Mesenchymal stem cell (in vitro differentiated cells and primary cell): ENCODE results near the gene HOXB4.

ENCODE experiments used
- DNase-seq: peaks from one replicate; pipeline ENCODE4 v3.0.0-alpha.2; 2013
- H2AFZ ChIP-seq: one replicate; pipeline ENCODE4 v1.6.1; 2013; ENCODE audit warnings: low read depth, mild to moderate bottlenecking, control low read depth, inconsistent platforms, low read length, moderate library complexity
- H2AK5ac ChIP-seq: 2 replicates; pipeline ENCODE4 v1.6.1; 2013; ENCODE audit warnings: low read length, moderate library complexity, mild to moderate bottlenecking, inconsistent platforms; ENCODE audit not compliant: severe bottlenecking
- H2BK120ac ChIP-seq: one replicate; pipeline ENCODE4 v1.6.1; 2013; ENCODE audit warnings: low read depth, mild to moderate bottlenecking, inconsistent platforms, low read length, moderate library complexity
- H2BK12ac ChIP-seq, 2 experiments: one replicate each; pipeline ENCODE4 v1.6.1; 2013; ENCODE audit warnings: inconsistent platforms in 2 of 2, low read length in 2 of 2, mild to moderate bottlenecking in 2 of 2, moderate library complexity in 2 of 2, control low read depth in 1 of 2
- H2BK15ac ChIP-seq: one replicate; pipeline ENCODE4 v1.6.1; 2013; ENCODE audit warnings: mild to moderate bottlenecking, low read depth, inconsistent platforms; ENCODE audit not compliant: poor library complexity, severe bottlenecking
- H2BK5ac ChIP-seq: 2 replicates; pipeline ENCODE4 v1.6.1; 2013; ENCODE audit warnings: low read depth, mild to moderate bottlenecking, low read length, control low read depth, inconsistent platforms; ENCODE audit not compliant: poor library complexity, severe bottlenecking
- H3K14ac ChIP-seq, 2 experiments: one replicate each; pipeline ENCODE4 v1.6.1; 2013; ENCODE audit warnings: inconsistent platforms in 2 of 2, low read length in 2 of 2, control low read depth in 1 of 2, mild to moderate bottlenecking in 1 of 2, moderate library complexity in 1 of 2
- H3K18ac ChIP-seq, 2 experiments: one replicate each; pipeline ENCODE4 v1.6.1; 2013; ENCODE audit warnings: inconsistent platforms in 2 of 2, low read length in 2 of 2, control low read depth in 1 of 2, low read depth in 1 of 2, mild to moderate bottlenecking in 1 of 2
- H3K23ac ChIP-seq, 2 experiments: one replicate each; pipeline ENCODE4 v1.6.1; 2013; ENCODE audit warnings: inconsistent platforms in 2 of 2, low read length in 2 of 2, mild to moderate bottlenecking in 2 of 2, moderate library complexity in 2 of 2, control low read depth in 1 of 2
- H3K27ac ChIP-seq: 2 replicates; pipeline ENCODE4 v1.5.1; 2013; ENCODE audit warnings: mild to moderate bottlenecking, moderate library complexity, low read length, control low read depth, inconsistent platforms; ENCODE audit not compliant: poor library complexity, severe bottlenecking
- H3K27me3 ChIP-seq, 2 experiments: 2 replicates each; pipeline versions ENCODE4 v1.6.1 to v1.7.0; 2013; ENCODE audit warnings: low read length in 2 of 2, mild to moderate bottlenecking in 2 of 2, moderate library complexity in 2 of 2, control low read depth in 1 of 2, inconsistent platforms in 1 of 2; ENCODE audit not compliant: control insufficient read depth in 1 of 2, insufficient read depth in 1 of 2
- H3K36me3 ChIP-seq, 2 experiments: 2 replicates each; pipeline versions ENCODE4 v1.6.1 to v1.7.0; 2013; ENCODE audit warnings: low read length in 2 of 2, control low read depth in 1 of 2, inconsistent platforms in 1 of 2, low read depth in 1 of 2, mild to moderate bottlenecking in 1 of 2; ENCODE audit not compliant: insufficient read depth in 2 of 2, control insufficient read depth in 1 of 2
- H3K4ac ChIP-seq, 2 experiments: one replicate each; pipeline ENCODE4 v1.6.1; 2013; ENCODE audit warnings: inconsistent platforms in 2 of 2, low read length in 2 of 2, mild to moderate bottlenecking in 2 of 2, moderate library complexity in 2 of 2, control low read depth in 1 of 2, low read depth in 1 of 2
- H3K4me1 ChIP-seq: 2 replicates; pipeline ENCODE4 v1.6.1; 2013; ENCODE audit warnings: low read depth, low read length, control low read depth; ENCODE audit not compliant: control insufficient read depth, insufficient read depth
- H3K4me2 ChIP-seq: 2 replicates; pipeline ENCODE4 v1.6.1; 2013; ENCODE audit warnings: low read length, mild to moderate bottlenecking, inconsistent platforms; ENCODE audit not compliant: poor library complexity, severe bottlenecking
- H3K4me3 ChIP-seq, 2 experiments: 2 replicates each; pipeline versions ENCODE4 v1.5.1 to v1.7.0; 2013; ENCODE audit warnings: low read length in 2 of 2, mild to moderate bottlenecking in 2 of 2, control low read depth in 1 of 2, low read depth in 1 of 2; ENCODE audit not compliant: insufficient read depth in 1 of 2
- H3K79me1 ChIP-seq: replicated peaks from 2 replicates; pipeline ENCODE4 v1.6.1; 2013; ENCODE audit warnings: mild to moderate bottlenecking, control low read depth, low read length, inconsistent platforms; ENCODE audit not compliant: poor library complexity, severe bottlenecking
- H3K9ac ChIP-seq: 2 replicates; pipeline ENCODE4 v1.7.0; 2013; ENCODE audit warnings: mild to moderate bottlenecking, low read length, moderate library complexity
- H3K9me3 ChIP-seq: 2 replicates; pipeline ENCODE4 v1.7.0; 2013; ENCODE audit warnings: mild to moderate bottlenecking, low read length; ENCODE audit not compliant: control insufficient read depth
- H4K8ac ChIP-seq: one replicate; pipeline ENCODE4 v1.6.1; 2013; ENCODE audit warnings: inconsistent platforms, mild to moderate bottlenecking, low read length, moderate library complexity
- H4K91ac ChIP-seq: one replicate; pipeline ENCODE4 v1.6.1; 2013; ENCODE audit warnings: mild to moderate bottlenecking, low read length, inconsistent platforms
- whole genome bisulfite sequencing: methylation state at CpG from one replicate; pipeline ENCODE4 v1.1.7; 2013; ENCODE audit warnings: mixed read lengths; 5-methylcytosine and 5-hydroxymethylcytosine counted together

The HOXB4 gene

GRCh38 chr17:48559840-48560817, 18.0 kb downstream of the HOXB4 start:
- H3K4me2 ChIP-seq, result no peak overlapping the region
- no peaks in the 10 kb centered on the region for H3K27me3 ChIP-seq
- H3K27ac ChIP-seq, result no peak overlapping the region
- DNase-seq, result no peak
- peak overlapping the region in 1 of 2 experiments; percentile 76 for H3K23ac ChIP-seq
- H3K9me3 ChIP-seq, result no peaks in the 10 kb centered on the region
- H3K36me3 ChIP-seq, result peaks cover 18 to 23% of the 10 kb centered on the region in 2 experiments
- peak overlapping the region; percentile 78 for H4K8ac ChIP-seq
- H3K14ac ChIP-seq, result peak overlapping the region in 1 of 2 experiments; percentile 56
- peak overlapping the region; percentile 80 to 91 for H3K4ac ChIP-seq
- 43% methylated on average over 12 of the region's 14 CpGs for WGBS
- peak overlapping the region in 1 of 2 experiments; percentile 34 for H2BK12ac ChIP-seq
- no peak overlapping the region for H2AFZ ChIP-seq
- peak overlapping the region; percentile 1 for H2BK15ac ChIP-seq
- H3K9ac ChIP-seq, result peak overlapping the region; percentile 82
- H3K4me3 ChIP-seq, result peak overlapping the region in 1 of 2 experiments; percentile 68
- no peak overlapping the region for H2BK5ac ChIP-seq
- peak overlapping the region; percentile 1 for H2BK120ac ChIP-seq
- peaks cover 44% of the 10 kb centered on the region for H3K4me1 ChIP-seq
- peaks cover 1% of the 10 kb centered on the region for H3K79me1 ChIP-seq
- no peak overlapping the region for H2AK5ac ChIP-seq
- H3K18ac ChIP-seq, result peak overlapping the region; percentile 67 to 76
- H4K91ac ChIP-seq, result peak overlapping the region; percentile 61

GRCh38 chr17:48559122-48559839, 18.9 kb downstream of the HOXB4 start:
- H2BK5ac ChIP-seq, result no peak overlapping the region
- WGBS, result 34% methylated on average over 12 of the region's 16 CpGs
- no peak overlapping the region for H3K27ac ChIP-seq
- no peak overlapping the region for H3K4me2 ChIP-seq
- H2BK120ac ChIP-seq, result peak overlapping the region; percentile 1
- peak overlapping the region; percentile 61 for H4K91ac ChIP-seq
- peak overlapping the region; percentile 76 for H3K18ac ChIP-seq
- H3K9ac ChIP-seq, result peak overlapping the region; percentile 82
- H2BK12ac ChIP-seq, result peak overlapping the region in 1 of 2 experiments; percentile 34
- no peak overlapping the region for H2AFZ ChIP-seq
- peak overlapping the region; percentile 59 for H4K8ac ChIP-seq
- H2AK5ac ChIP-seq, result no peak overlapping the region
- peak overlapping the region in 1 of 2 experiments; percentile 68 for H3K4me3 ChIP-seq
- DNase-seq, result no peak
- peak overlapping the region in 1 of 2 experiments; percentile 51 for H3K23ac ChIP-seq
- peaks cover 1% of the 10 kb centered on the region for H3K79me1 ChIP-seq
- H3K36me3 ChIP-seq, result peaks cover 15 to 23% of the 10 kb centered on the region in 2 experiments
- peaks cover 42% of the 10 kb centered on the region for H3K4me1 ChIP-seq
- H2BK15ac ChIP-seq, result peak overlapping the region; percentile 2
- peak overlapping the region; percentile 80 to 91 for H3K4ac ChIP-seq
- H3K9me3 ChIP-seq, result no peaks in the 10 kb centered on the region
- H3K14ac ChIP-seq, result no peak overlapping the region
- no peaks in the 10 kb centered on the region for H3K27me3 ChIP-seq

- Histone ChIP-seq H3K4me1 (peaks cover 40% of the 10 kb centered on the region), H2AK5ac (no peak overlapping the region), H3K27ac (no peak overlapping the region), H2BK12ac (no peak overlapping the region), H3K27me3 (no peaks in the 10 kb centered on the region), H4K8ac (no peak overlapping the region), H3K9ac (peak overlapping the region; percentile 82), H2BK15ac (peak overlapping the region; percentile 2), H2BK120ac (no peak overlapping the region), H2BK5ac (no peak overlapping the region), H4K91ac (no peak overlapping the region), H3K14ac (no peak overlapping the region), H2AFZ (no peak overlapping the region), H3K23ac (no peak overlapping the region), H3K4ac (peak overlapping the region in 1 of 2 experiments; percentile 6), H3K4me2 (no peak overlapping the region), H3K9me3 (no peaks in the 10 kb centered on the region), H3K36me3 (peaks cover 15 to 23% of the 10 kb centered on the region in 2 experiments), H3K18ac (peak overlapping the region in 1 of 2 experiments; percentile 76), H3K79me1 (peaks cover 1% of the 10 kb centered on the region), H3K4me3 (peak overlapping the region in 1 of 2 experiments; percentile 68)
- 58% methylated on average over 2 of the region's 2 CpGs for WGBS
- DNase-seq, result peak; percentile 17
Measured at GRCh38 chr17:48558831-48559121, 19.4 kb downstream of the HOXB4 start.
